Stimulated activated naive B cell treated with anti-CD40 and anti-IgM and Interleukin-4, amounts not matched to agents 10 μg/mL and 1 μg/mL and 100 μg/mL, for 72 hours (primary cell): Measurements from ENCODE around the gene CNTD1.

Experiments used
- ATAC-seq, 2 donors: fragments of 150-1000 bp; cut with Tn5 transposase; replicated peaks; 2 replicates each; pipeline ENCODE4 v1.10.0; 2021; ENCODE audit warnings: moderate library complexity in 1 of 2
- DNase-seq: peaks from one replicate; pipeline ENCODE4 v3.0.0; 2021
- H3K27ac Mint-ChIP-seq: one replicate; pipeline ENCODE4 v1.8.0; 2022; ENCODE audit warnings: mild to moderate bottlenecking, mixed read lengths
- H3K27me3 Mint-ChIP-seq, 2 donors: one replicate each; pipeline ENCODE4 v1.8.0; 2022; ENCODE audit warnings: mixed read lengths in 2 of 2
- H3K36me3 Mint-ChIP-seq, 2 donors: one replicate each; pipeline ENCODE4 v1.8.0; 2022; ENCODE audit warnings: mixed read lengths in 2 of 2, mild to moderate bottlenecking in 1 of 2
- H3K4me1 Mint-ChIP-seq, 2 donors: one replicate each; pipeline ENCODE4 v1.8.0; 2022; ENCODE audit warnings: mixed read lengths in 2 of 2, mild to moderate bottlenecking in 1 of 2
- H3K4me3 Mint-ChIP-seq, 2 donors: one replicate each; pipeline ENCODE4 v1.8.0; 2022; ENCODE audit warnings: mild to moderate bottlenecking in 2 of 2, mixed read lengths in 2 of 2, moderate library complexity in 1 of 2
- H3K9me3 Mint-ChIP-seq, 2 donors: one replicate each; pipeline ENCODE4 v1.8.0; 2022; ENCODE audit warnings: mixed read lengths in 2 of 2, mild to moderate bottlenecking in 1 of 2

CNTD1 gene

GRCh38 chr17:42806249-42806648 is 7.6 kb downstream of the CNTD1 start:
- H3K36me3 Mint-ChIP-seq = peaks cover 10 to 15% of the 10 kb centered on the region in 2 donors
- no peaks in the 10 kb centered on the region for H3K27me3 Mint-ChIP-seq
- peaks cover 0 to 6% of the 10 kb centered on the region in 2 donors for H3K4me1 Mint-ChIP-seq
- no peak overlapping the region for H3K27ac Mint-ChIP-seq
- H3K4me3 Mint-ChIP-seq = no peak overlapping the region
- no peak for DNase-seq
- no peak for ATAC-seq
- no peaks in the 10 kb centered on the region for H3K9me3 Mint-ChIP-seq

- Mint-ChIP-seq H3K4me1 (peaks cover 0 to 11% of the 10 kb centered on the region in 2 donors), H3K27me3 (no peaks in the 10 kb centered on the region), H3K36me3 (peaks cover 20 to 26% of the 10 kb centered on the region in 2 donors), H3K9me3 (no peaks in the 10 kb centered on the region), H3K27ac (no peak overlapping the region), H3K4me3 (no peak overlapping the region)
- DNase-seq (no peak), ATAC-seq (no peak)
These were observed 10.6 kb downstream of the CNTD1 start for GRCh38 chr17:42809250-42809649.

- Mint-ChIP-seq H3K27me3 (no peaks in the 10 kb centered on the region), H3K9me3 (no peaks in the 10 kb centered on the region), H3K36me3 (peaks cover 47 to 52% of the 10 kb centered on the region in 2 donors), H3K4me1 (peaks cover 3 to 11% of the 10 kb centered on the region in 2 donors), H3K4me3 (no peak overlapping the region), H3K27ac (no peak overlapping the region)
- ATAC-seq (no peak), DNase-seq (no peak)
These were observed 16.2 kb downstream of the CNTD1 start for GRCh38 chr17:42814633-42815399.

GRCh38 chr17:42817866-42818265 is 19.2 kb downstream of the CNTD1 start:
- H3K27ac Mint-ChIP-seq = no peak overlapping the region
- ATAC-seq (no peak), DNase-seq (no peak)
- peaks cover 40 to 55% of the 10 kb centered on the region in 2 donors for H3K36me3 Mint-ChIP-seq
- no peaks in the 10 kb centered on the region for H3K27me3 Mint-ChIP-seq
- peaks cover 11 to 15% of the 10 kb centered on the region in 2 donors for H3K4me1 Mint-ChIP-seq
- no peak overlapping the region for H3K4me3 Mint-ChIP-seq
- no peaks in the 10 kb centered on the region for H3K9me3 Mint-ChIP-seq

- Mint-ChIP-seq H3K4me3 (no peak overlapping the region), H3K9me3 (no peaks in the 10 kb centered on the region), H3K27me3 (no peaks in the 10 kb centered on the region), H3K27ac (no peak overlapping the region), H3K36me3 (peaks cover 40 to 55% of the 10 kb centered on the region in 2 donors), H3K4me1 (peaks cover 11 to 18% of the 10 kb centered on the region in 2 donors)
- ATAC-seq = no peak
- no peak for DNase-seq
These were observed 19.7 kb downstream of the CNTD1 start for GRCh38 chr17:42818379-42818778.

GRCh38 chr17:42819939-42820535 is 21.4 kb downstream of the CNTD1 start:
- DNase-seq (peak; percentile 40), ATAC-seq (peak; percentile 48 to 60)
- Mint-ChIP-seq H3K36me3 (peaks cover 34 to 48% of the 10 kb centered on the region in 2 donors), H3K4me3 (no peak overlapping the region), H3K9me3 (no peaks in the 10 kb centered on the region), H3K4me1 (peaks cover 13 to 25% of the 10 kb centered on the region in 2 donors), H3K27ac (no peak overlapping the region), H3K27me3 (no peaks in the 10 kb centered on the region)

GRCh38 chr17:42821176-42821575 is 22.5 kb downstream of the CNTD1 start:
- Mint-ChIP-seq H3K4me1 (peaks cover 13 to 25% of the 10 kb centered on the region in 2 donors), H3K27me3 (no peaks in the 10 kb centered on the region), H3K4me3 (no peak overlapping the region), H3K9me3 (no peaks in the 10 kb centered on the region), H3K36me3 (peaks cover 25 to 38% of the 10 kb centered on the region in 2 donors), H3K27ac (no peak overlapping the region)
- DNase-seq (no peak), ATAC-seq (no peak)

- H3K27ac Mint-ChIP-seq = no peak overlapping the region
- H3K27me3 Mint-ChIP-seq = no peaks in the 10 kb centered on the region
- ATAC-seq (no peak), DNase-seq (no peak)
- no peaks in the 10 kb centered on the region for H3K9me3 Mint-ChIP-seq
- H3K36me3 Mint-ChIP-seq = peaks cover 2 to 6% of the 10 kb centered on the region in 2 donors
- no peak overlapping the region for H3K4me3 Mint-ChIP-seq
- H3K4me1 Mint-ChIP-seq = peaks cover 7 to 23% of the 10 kb centered on the region in 2 donors
These were observed 28.8 kb downstream of the CNTD1 start for GRCh38 chr17:42827472-42827871.

- Mint-ChIP-seq H3K27ac (no peak overlapping the region), H3K4me3 (no peak overlapping the region)
- ATAC-seq = no peak
These were observed 32.3 kb downstream of the CNTD1 start for GRCh38 chr17:42830971-42831370.

GRCh38 chr17:42832213-42832933 is 33.7 kb downstream of the CNTD1 start:
- Mint-ChIP-seq H3K4me3 (peak overlapping the region; percentile 94 to 97), H3K4me1 (peaks cover 13 to 30% of the 10 kb centered on the region in 2 donors), H3K9me3 (no peaks in the 10 kb centered on the region), H3K27ac (peak overlapping the region; percentile 99), H3K27me3 (no peaks in the 10 kb centered on the region), H3K36me3 (peaks cover 6 to 18% of the 10 kb centered on the region in 2 donors)
- ATAC-seq = peak; percentile 15 to 18
- no peak for DNase-seq

More at GRCh38 chr17:42830971-42831370, 32.3 kb downstream of the CNTD1 start:
- Mint-ChIP-seq H3K4me1 (peaks cover 13 to 30% of the 10 kb centered on the region in 2 donors), H3K9me3 (no peaks in the 10 kb centered on the region), H3K36me3 (peaks cover 3 to 10% of the 10 kb centered on the region in 2 donors), H3K27me3 (no peaks in the 10 kb centered on the region)
- no peak for DNase-seq

GRCh38 chr17:42832934-42833766 is 34.5 kb downstream of the CNTD1 start, which contains the start of gene PSME3:
Gene PSME3 (plus strand): TSS chr17:42833397. CDS start chr17:42833632, 235 bp downstream.
- Mint-ChIP-seq H3K9me3 (no peaks in the 10 kb centered on the region), H3K4me1 (peaks cover 17 to 30% of the 10 kb centered on the region in 2 donors)
- peak; percentile 92 to 94 for ATAC-seq

GRCh38 chr17:42833767-42834422 is 35.2 kb downstream of the CNTD1 start:
- DNase-seq (no peak), ATAC-seq (no peak)
- peak overlapping the region; percentile 94 to 97 for H3K4me3 Mint-ChIP-seq
- peaks cover 17 to 32% of the 10 kb centered on the region in 2 donors for H3K4me1 Mint-ChIP-seq
- peaks cover 20 to 28% of the 10 kb centered on the region in 2 donors for H3K36me3 Mint-ChIP-seq
- no peaks in the 10 kb centered on the region for H3K27me3 Mint-ChIP-seq
- peak overlapping the region; percentile 99 for H3K27ac Mint-ChIP-seq
- H3K9me3 Mint-ChIP-seq = no peaks in the 10 kb centered on the region

More at GRCh38 chr17:42832934-42833766, 34.5 kb downstream of the CNTD1 start, which contains the start of gene PSME3:
- peak; percentile 86 for DNase-seq
- Mint-ChIP-seq H3K4me3 (peak within 1 kb of the TSS; percentile 94 to 97), H3K27ac (peak within 1 kb of the TSS; percentile 99), H3K36me3 (peaks cover 13 to 24% of the 10 kb centered on the region in 2 donors), H3K27me3 (no peaks in the 10 kb centered on the region)

GRCh38 chr17:42835732-42836131 is 37.1 kb downstream of the CNTD1 start:
- no peaks in the 10 kb centered on the region for H3K27me3 Mint-ChIP-seq
- H3K4me3 Mint-ChIP-seq = no peak overlapping the region
- H3K36me3 Mint-ChIP-seq = peaks cover 28 to 36% of the 10 kb centered on the region in 2 donors
- no peaks in the 10 kb centered on the region for H3K9me3 Mint-ChIP-seq
- DNase-seq = no peak
- H3K27ac Mint-ChIP-seq = no peak overlapping the region
- peaks cover 17 to 35% of the 10 kb centered on the region in 2 donors for H3K4me1 Mint-ChIP-seq
- ATAC-seq = no peak
